VCaP (cell line): ENCODE data around the gene THYN1.
"Not testable (repeated sequence)": the region's sequence is repeated elsewhere in the genome, so short reads cannot be mapped to it uniquely, and the experiment has no call there.

Experiments used
- H3K27ac ChIP-seq: fragments of 450-650 bp; 2 replicates; pipeline ENCODE4 v1.5.1; 2017
- TF ChIP-seq, protein P1 (sequence below): fragments of 450-650 bp; conservative IDR thresholded peaks from 2 replicates; pipeline ENCODE4 v1.5.1; 2017; ENCODE audit warnings: mild to moderate bottlenecking, moderate library complexity

The THYN1 gene

GRCh38 chr11:134289167-134289566 lies 36.0 kb upstream of the THYN1 start:
- no peak overlapping the region for H3K27ac ChIP-seq
- TF ChIP-seq, protein P1, sequence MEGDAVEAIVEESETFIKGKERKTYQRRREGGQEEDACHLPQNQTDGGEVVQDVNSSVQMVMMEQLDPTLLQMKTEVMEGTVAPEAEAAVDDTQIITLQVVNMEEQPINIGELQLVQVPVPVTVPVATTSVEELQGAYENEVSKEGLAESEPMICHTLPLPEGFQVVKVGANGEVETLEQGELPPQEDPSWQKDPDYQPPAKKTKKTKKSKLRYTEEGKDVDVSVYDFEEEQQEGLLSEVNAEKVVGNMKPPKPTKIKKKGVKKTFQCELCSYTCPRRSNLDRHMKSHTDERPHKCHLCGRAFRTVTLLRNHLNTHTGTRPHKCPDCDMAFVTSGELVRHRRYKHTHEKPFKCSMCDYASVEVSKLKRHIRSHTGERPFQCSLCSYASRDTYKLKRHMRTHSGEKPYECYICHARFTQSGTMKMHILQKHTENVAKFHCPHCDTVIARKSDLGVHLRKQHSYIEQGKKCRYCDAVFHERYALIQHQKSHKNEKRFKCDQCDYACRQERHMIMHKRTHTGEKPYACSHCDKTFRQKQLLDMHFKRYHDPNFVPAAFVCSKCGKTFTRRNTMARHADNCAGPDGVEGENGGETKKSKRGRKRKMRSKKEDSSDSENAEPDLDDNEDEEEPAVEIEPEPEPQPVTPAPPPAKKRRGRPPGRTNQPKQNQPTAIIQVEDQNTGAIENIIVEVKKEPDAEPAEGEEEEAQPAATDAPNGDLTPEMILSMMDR = no peak

DNA sequence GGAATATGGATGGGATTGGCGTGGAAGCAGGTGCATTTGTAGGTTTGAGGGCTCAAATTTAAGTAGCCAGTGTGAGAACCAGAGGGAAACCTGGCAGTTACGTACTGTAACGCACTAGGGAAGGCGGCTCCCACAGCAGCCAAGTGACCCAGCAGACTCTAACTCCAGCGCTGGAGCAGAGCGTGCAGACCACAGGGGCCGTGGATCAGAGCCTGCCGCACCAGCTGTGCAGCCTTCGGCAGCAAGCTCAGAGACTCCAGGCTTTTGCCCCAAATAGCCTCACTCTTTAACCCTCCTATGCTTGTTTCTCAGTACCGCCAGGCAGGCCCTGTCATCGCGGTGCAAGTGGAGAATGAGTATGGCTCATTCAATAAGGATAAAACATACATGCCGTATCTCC lies 35.3 kb upstream of the THYN1 start:
- no peak overlapping the region for H3K27ac ChIP-seq
- TF ChIP-seq, protein P1 = no peak

DNA sequence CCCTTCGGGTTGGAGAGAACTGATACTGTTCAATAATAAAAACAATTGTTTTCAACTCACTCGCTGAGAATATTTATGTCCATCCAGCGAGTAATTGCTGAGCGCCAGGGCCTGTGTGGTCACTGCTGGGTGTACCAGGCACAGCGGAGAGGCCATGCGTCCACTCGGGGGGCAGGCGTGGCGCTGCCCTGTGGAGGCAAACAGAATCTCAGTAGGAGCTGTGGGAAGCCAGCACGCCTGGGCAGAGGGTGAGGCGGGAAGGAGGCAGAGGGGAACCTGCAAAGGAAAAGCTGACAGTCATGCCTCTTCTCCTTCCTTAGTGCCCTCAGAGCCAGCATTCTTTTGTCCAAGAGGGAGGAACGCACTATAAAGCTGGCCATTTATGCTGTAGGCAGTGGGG lies 34.4 kb upstream of the THYN1 start:
- no peak overlapping the region for H3K27ac ChIP-seq
- TF ChIP-seq, protein P1 = no peak

GRCh38 chr11:134284349-134284748 lies 31.2 kb upstream of the THYN1 start:
- not testable (repeated sequence) for H3K27ac ChIP-seq

DNA sequence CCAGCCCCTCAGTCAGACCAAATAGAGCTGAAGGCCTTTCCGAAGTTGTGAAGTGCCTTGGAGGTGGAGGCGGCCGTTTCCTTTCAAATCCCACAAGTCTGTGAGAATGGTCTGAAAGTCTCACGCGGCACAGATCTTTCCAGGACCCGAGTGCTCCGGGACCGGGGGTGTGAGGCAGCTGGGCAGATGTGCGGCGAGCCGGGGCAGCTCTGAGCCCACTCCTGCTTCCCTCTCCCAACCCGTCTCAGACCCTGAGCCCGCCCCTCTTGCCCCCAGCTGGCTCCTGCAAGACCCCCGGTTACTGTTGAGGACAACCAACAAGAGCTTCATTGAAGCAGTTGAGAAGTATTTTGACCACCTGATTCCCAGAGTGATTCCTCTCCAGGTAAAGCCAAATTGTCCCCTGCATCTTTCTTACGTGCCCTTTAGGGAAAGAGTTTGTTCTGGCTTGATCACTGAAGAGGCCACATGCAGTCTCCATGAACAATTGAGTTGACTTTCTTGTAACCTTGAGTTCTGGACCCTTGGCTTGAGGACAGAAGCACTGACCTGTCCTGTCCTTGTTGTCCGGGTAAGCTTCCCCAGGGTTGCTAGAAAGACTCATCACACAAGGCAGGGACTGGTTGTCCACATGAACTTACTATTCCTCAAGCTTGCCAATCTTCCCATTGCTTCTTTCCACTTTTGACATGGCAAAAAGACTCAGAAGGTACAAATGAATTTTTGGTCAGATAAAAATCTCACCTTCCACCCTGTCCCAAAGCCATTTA lies 30.5 kb upstream of the THYN1 start:
- no peak overlapping the region for H3K27ac ChIP-seq
- TF ChIP-seq, protein P1 = no peak

- H3K27ac ChIP-seq = no peak overlapping the region
Observed at GRCh38 chr11:134282121-134283045, 29.2 kb upstream of the THYN1 start.

DNA sequence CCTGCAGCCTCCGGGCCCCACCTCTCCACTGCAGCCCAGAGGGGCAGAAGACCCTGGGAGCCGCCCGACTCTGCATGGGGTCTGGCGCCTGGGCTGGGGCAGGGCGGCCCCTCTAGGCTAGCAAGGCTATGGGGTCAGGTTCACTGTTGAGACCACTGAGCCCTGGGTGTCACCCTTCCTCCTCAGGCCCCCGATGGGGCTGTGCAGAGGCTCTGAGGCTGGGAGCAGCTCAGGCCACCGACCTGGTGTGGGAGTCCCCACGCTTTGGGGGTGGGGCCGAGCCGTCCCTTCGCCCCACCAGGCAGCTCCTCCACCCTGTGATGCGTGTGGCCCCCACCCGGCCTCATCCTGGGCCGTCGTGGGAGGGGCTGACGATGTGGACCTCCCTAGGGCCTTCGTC lies 28.5 kb upstream of the THYN1 start:
- H3K27ac ChIP-seq = not testable (repeated sequence)

More at GRCh38 chr11:134282121-134283045, 29.2 kb upstream of the THYN1 start:
- TF ChIP-seq, protein P1 = no peak

DNA sequence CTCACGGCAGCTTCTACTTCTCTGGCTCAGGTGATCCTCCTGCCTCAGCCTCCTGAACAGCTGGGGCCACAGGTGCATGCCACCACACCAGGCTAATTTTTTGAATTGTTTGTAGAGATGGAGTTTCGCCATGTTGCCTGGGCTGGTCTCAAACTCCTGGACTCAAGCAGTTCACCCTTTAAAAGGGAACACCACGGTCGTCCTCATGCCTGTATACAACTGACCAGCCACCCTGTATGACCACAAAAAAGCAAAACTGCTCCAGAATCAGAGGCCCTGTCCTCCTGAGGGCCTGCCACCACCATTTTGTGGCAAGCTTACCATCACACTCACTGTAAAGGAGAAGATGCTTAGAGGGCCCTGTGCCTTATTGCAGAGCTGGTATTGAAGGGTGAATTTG lies 25.2 kb upstream of the THYN1 start:
- TF ChIP-seq, protein P1 = no peak
- no peak overlapping the region for H3K27ac ChIP-seq
